ENCODE measurements around the gene RASA3. TPM values are rescaled to one million over a fixed set of nuclear protein-coding genes. Genes with fewer than 3 reads are reported as not detected.

The RASA3 gene
- total RNA-seq, 3 donors from 2014 or later (not counting 1 experiment from before 2014, with no cell fraction given) = 252 to 277 (median 274) TPM

DNA sequence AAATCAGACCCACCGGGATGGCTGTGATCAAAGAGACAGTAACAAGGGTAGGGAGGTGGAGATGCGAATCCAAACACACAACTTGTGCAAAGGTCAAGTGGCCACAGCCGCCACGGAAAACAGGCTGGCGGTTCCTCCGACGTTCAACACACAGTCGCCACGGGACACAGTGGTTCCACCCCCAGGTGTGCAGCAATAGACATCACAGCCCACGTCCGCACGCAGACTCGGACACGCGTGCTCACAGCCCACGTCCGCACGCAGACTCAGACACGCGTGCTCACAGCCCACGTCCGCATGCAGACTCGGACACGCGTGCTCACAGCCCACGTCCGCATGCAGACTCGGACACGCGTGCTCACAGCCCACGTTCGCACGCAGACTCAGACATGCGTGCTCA is 70.1 kb downstream of the RASA3 start:
- Mint-ChIP-seq H3K27me3 (ENCODE audit: low read depth in 2 of 2) (no peaks in the 10 kb centered on the region), H3K9me3 (no peaks in the 10 kb centered on the region), H3K4me1 (peaks cover 65 to 82% of the 10 kb centered on the region in 2 donors), H3K27ac (peak overlapping the region in 1 of 2 donors; percentile 70), H3K36me3 (no peaks in the 10 kb centered on the region), H3K4me3 (peak overlapping the region; percentile 41)
- Histone ChIP-seq H3K4me3 (ENCODE audit: low read length) (no peak overlapping the region), H3K9me3 (ENCODE audit: control insufficient read depth, insufficient read depth, low read length) (no peaks in the 10 kb centered on the region), H3K27ac (ENCODE audit: low read length) (no peak overlapping the region), H3K36me3 (ENCODE audit: control insufficient read depth, insufficient read depth, low read length) (peaks cover 22% of the 10 kb centered on the region), H3K4me1 (ENCODE audit: control insufficient read depth, insufficient read depth, low read length) (peaks cover 85% of the 10 kb centered on the region), H3K27me3 (ENCODE audit: control insufficient read depth, insufficient read depth, low read length) (no peaks in the 10 kb centered on the region)
- no peak for DNase-seq
- ATAC-seq = no peak
- intact Hi-C loops (cut with micrococcal nuclease) = no loop called here
- WGBS (ENCODE audit: insufficient coverage) = 94% methylated on average over 34 of the region's 34 CpGs
- TF ChIP-seq, protein P1, sequence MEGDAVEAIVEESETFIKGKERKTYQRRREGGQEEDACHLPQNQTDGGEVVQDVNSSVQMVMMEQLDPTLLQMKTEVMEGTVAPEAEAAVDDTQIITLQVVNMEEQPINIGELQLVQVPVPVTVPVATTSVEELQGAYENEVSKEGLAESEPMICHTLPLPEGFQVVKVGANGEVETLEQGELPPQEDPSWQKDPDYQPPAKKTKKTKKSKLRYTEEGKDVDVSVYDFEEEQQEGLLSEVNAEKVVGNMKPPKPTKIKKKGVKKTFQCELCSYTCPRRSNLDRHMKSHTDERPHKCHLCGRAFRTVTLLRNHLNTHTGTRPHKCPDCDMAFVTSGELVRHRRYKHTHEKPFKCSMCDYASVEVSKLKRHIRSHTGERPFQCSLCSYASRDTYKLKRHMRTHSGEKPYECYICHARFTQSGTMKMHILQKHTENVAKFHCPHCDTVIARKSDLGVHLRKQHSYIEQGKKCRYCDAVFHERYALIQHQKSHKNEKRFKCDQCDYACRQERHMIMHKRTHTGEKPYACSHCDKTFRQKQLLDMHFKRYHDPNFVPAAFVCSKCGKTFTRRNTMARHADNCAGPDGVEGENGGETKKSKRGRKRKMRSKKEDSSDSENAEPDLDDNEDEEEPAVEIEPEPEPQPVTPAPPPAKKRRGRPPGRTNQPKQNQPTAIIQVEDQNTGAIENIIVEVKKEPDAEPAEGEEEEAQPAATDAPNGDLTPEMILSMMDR (IDR thresholded peaks at IDR 0.05) = no peak

DNA sequence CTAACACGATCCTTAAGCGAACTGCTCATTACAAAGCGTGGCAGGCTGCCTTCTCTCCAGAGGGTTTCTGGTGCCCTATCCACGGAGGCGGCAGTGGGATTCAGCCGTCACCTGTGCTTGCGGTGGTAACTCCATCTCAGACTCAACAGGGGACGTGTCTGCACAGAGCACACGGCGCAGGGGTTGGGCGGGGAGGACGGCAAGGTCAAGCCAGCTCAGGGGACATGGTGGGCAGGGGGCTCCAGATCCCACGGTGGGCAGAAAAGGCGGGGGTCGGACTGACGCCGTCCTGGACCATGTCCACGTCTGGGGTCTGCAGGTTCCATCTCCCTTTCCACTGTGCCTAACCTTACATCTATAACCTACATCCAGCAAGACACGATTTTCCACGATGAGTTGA is 70.7 kb downstream of the RASA3 start:
- Mint-ChIP-seq H3K4me1 (peaks cover 63 to 83% of the 10 kb centered on the region in 2 donors), H3K9me3 (no peaks in the 10 kb centered on the region), H3K27ac (peak overlapping the region in 1 of 2 donors; percentile 70), H3K36me3 (no peaks in the 10 kb centered on the region), H3K4me3 (peak overlapping the region; percentile 6), H3K27me3 (ENCODE audit: low read depth in 2 of 2) (no peaks in the 10 kb centered on the region)
- TF ChIP-seq, protein P1 (IDR thresholded peaks at IDR 0.05) = no peak
- Histone ChIP-seq H3K4me3 (ENCODE audit: low read length) (no peak overlapping the region), H3K9me3 (ENCODE audit: control insufficient read depth, insufficient read depth, low read length) (no peaks in the 10 kb centered on the region), H3K27ac (ENCODE audit: low read length) (no peak overlapping the region), H3K4me1 (ENCODE audit: control insufficient read depth, insufficient read depth, low read length) (peaks cover 85% of the 10 kb centered on the region), H3K27me3 (ENCODE audit: control insufficient read depth, insufficient read depth, low read length) (no peaks in the 10 kb centered on the region), H3K36me3 (ENCODE audit: control insufficient read depth, insufficient read depth, low read length) (peaks cover 23% of the 10 kb centered on the region)
- intact Hi-C loops (cut with micrococcal nuclease) = no loop called here
- WGBS (ENCODE audit: insufficient coverage) = over 99% methylated on average over 18 of the region's 20 CpGs
- DNase-seq (no peak), ATAC-seq (no peak)

DNA sequence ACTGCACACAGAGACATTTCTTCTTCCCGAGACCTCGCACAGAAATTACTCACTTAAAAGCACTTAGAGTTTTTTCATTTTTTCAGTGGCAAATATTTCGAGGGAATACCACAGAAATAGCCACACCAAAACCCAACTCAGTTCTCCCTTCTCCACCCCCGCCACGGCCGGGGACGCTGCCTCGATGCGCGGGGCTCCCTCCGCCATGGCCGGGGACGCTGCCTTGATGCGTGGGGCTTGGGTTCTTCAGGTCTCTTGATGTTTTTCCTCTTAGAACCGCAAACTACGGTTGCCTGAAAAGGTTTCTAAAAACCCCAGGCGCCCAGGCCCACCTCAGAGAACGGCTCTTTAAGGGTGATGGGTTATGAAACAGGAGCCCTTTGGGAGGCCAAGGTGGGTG is 71.4 kb downstream of the RASA3 start:
- H3K36me3 Mint-ChIP-seq = no peaks in the 10 kb centered on the region
- intact Hi-C loops (cut with micrococcal nuclease) = no loop called here
- H3K4me1 Mint-ChIP-seq = peaks cover 66 to 83% of the 10 kb centered on the region in 2 donors
- H3K36me3 ChIP-seq (ENCODE audit: control insufficient read depth, insufficient read depth, low read length) = peaks cover 30% of the 10 kb centered on the region
- H3K4me1 ChIP-seq (ENCODE audit: control insufficient read depth, insufficient read depth, low read length) = peaks cover 85% of the 10 kb centered on the region
- no peak overlapping the region for H3K4me3 ChIP-seq (ENCODE audit: low read length)
- no peaks in the 10 kb centered on the region for H3K27me3 Mint-ChIP-seq (ENCODE audit: low read depth in 2 of 2)
- WGBS (ENCODE audit: insufficient coverage) = 94% methylated on average over 18 of the region's 18 CpGs
- ATAC-seq (no peak), DNase-seq (no peak)
- H3K4me3 Mint-ChIP-seq = peak overlapping the region; percentile 35
- H3K9me3 ChIP-seq (ENCODE audit: control insufficient read depth, insufficient read depth, low read length) = no peaks in the 10 kb centered on the region
- TF ChIP-seq, protein P1 (IDR thresholded peaks at IDR 0.05) = no peak
- H3K27ac ChIP-seq (ENCODE audit: low read length) = no peak overlapping the region
- H3K27me3 ChIP-seq (ENCODE audit: control insufficient read depth, insufficient read depth, low read length) = no peaks in the 10 kb centered on the region
- no peaks in the 10 kb centered on the region for H3K9me3 Mint-ChIP-seq
- H3K27ac Mint-ChIP-seq = peak overlapping the region in 1 of 2 donors; percentile 70

All from natural killer cell (primary cell).